ENCODE data around the gene BANP.
"Not testable (repeated sequence)": the region's sequence is repeated elsewhere in the genome, so short reads cannot be mapped to it uniquely, and the experiment has no call there.

Gene BANP

DNA sequence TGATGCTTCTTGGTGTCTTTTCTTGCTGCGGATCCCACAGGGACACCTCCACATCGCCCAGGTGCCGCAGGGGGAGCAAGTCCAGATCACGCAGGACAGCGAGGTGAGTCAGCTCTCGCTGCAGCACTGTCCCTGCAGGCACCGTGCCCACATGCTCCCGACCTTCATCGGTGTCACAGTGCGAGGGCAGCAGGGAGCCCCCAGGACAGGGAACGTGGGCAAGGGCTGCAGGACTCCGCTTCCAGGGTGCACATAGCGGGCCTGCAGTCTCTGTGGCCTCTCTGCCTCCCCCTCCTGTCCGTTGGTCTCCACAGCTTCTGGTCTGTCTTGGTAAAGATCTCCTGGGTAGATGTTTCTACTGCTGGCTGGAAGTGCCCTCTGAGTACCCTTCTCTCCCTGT lies 84.1 kb downstream of the BANP start:
- no peak for DNase-seq

DNA sequence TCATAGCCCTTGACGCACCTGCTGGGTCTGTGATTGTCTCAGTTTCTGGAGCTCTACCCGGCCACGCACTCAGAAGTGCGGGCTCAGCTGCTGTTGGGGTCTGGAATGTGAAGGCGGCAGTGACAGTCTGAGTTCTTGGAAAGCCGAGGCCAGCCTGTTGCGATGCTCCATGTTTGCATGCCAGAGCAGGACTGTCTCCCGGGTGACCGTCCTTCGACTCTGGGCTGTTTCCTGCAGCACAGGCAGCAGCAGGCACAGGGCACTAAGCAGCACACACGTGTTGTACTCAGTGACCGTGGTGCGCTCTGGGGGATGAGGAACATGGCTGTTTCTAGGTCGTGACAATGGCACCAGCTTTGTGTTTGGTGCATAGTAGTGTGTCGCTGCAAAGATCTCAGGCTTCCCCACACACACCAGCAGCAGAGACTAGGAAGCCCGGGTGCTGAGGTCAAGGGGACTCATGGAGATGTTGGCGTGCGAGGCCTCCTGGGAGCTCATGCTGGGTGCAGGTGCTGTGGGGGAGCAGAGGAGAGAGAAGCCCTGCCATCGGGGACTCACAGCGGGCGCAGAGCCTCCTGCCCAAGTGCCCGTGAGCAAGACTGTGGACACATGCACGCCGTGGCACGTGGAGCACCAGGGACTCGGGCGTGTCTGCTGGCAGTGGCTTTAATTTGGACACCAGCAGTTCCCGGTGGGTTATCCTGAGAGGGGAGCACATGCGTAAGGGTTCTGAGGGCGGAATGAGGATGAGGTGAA lies 84.8 kb downstream of the BANP start:
- DNase-seq, result not testable (repeated sequence)

DNA sequence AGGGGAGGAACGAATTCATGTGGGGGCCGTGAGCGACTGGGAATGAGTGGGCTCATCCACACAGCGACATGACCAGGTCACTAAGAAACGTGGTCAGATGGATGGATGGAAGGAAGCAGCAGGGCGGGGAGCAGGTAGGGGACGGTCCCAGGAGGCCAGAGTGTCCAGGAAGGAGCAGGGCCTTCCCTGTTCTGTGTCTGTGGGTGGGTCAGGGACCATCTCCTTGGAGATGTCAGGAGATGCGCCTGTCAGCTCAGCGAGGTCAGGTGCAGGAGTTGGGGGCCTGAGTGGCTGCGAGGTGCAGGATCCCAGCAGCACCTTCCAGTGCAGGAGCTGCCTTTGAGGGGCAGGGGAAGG lies 85.4 kb downstream of the BANP start:
- not testable (repeated sequence) for DNase-seq

DNA sequence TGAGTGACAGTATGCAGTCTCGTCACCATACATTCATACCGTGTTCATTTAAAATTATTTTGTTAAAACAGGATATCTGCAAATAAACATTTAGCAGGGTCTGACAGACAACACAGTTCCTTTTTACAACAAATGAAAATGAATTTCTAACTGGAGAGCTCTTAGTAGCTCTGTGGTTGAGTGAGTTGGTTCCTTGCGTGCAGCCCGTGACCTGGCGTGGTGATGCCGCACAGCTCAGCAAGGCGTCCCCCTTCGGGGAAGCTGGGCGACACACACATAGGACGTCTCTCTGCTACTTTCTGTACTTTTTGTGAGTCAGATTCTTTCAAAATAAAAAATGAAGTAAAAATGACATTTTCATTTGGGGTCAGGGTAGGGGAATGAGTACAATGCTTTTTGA lies 86.1 kb downstream of the BANP start:
- not testable (repeated sequence) for DNase-seq

DNA sequence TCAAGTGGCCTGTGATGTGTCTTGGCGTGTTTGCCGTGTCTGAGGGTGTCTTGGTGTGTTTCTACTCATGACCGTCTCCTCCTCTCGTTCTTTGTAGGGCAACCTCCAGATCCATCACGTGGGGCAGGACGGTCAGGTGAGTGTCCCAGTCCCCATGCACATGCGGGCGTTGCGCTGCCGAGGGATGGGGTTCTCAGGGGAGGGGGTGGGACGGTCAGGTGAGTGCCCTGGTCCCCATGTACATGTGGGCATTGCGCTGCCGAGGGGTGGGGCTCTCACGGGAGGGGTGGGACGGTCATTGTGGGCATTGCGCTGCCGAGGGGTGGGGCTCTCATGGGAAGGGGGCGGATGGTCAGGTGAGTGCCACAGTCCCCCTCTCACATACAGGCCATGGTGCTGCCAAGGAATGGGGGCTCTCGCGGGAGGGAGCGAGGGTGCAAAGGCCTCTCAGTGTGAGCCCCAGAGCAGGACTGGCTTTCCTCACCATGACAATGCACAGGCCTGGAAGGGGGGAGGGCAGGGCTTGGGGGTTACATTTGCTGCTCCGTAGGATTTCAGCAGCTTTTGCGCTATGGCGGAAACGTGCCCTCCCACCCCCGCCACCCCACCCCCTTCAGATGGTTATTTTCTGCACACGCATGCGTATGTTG lies 86.8 kb downstream of the BANP start:
- not testable (repeated sequence) for DNase-seq

DNA sequence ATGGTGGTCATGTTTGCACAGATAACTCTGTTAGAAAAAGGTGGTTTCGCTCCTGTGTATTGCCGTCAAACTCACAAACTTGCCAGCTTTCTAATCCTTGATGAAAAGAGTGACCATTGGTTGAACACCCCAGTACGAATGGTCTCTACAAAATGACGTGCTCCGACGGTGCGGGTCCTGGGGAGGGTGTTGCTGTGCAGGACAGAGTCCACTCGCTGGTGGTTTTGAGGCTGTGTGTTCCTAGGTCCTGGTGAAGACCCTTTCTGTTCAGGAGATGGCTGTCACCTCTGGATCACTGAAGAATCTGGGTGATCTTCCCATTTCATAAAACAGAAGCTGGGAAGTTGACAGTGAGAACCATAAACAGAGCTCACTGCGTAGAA lies 87.3 kb downstream of the BANP start:
- DNase-seq, result not testable (repeated sequence)

DNA sequence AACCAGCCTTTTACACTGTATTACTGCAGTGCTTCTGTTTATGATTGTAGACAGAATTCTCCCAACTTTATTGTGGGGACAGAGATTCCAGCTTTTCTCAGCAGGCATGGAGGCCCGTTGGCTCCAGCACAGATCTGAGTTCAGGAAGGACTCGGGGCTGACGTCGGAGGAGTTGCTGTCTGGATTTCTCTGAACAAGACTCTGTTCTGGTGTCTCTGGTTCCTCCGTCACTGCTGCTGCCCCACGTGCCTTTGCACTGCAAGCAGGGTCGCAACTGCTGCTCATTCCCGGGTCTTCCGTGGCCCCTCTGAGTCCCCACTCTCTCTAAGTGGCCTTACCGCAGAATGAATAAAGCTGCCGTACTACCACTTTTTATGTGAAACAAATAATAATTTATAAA lies 88.4 kb downstream of the BANP start:
- no peak for DNase-seq

DNA sequence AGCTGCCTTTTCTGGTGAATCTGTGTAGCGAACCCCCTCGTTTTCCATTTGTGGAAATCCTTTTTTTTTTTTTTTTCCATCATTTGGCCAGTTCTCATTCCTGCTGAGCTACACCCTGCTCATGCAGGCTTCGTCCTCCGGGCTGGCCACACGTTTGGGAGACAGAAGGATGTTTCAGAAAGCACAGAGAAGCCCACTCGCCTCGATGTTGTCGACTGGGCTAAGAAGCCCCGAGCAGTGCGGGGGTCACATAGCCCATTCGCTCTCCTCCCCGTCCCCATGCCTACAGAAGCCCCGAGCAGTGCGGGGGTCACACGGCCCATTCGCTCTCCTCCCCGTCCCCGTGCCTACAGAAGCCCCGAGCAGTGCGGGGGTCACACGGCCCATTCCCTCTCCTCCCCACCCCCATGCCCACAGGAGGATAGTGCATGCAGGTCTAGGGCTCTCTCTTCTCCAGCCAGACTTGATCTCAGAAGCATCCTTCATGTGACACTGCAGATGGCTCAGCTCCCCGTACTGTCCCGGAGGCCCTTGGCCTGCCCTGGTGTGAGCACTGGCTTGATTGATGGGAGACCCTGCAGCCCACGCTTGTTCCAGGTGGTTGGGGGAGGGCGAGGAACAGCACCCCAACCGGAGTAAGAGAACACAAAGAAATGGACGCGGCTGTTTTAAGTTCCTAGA lies 89.1 kb downstream of the BANP start:
- not testable (repeated sequence) for DNase-seq

DNA sequence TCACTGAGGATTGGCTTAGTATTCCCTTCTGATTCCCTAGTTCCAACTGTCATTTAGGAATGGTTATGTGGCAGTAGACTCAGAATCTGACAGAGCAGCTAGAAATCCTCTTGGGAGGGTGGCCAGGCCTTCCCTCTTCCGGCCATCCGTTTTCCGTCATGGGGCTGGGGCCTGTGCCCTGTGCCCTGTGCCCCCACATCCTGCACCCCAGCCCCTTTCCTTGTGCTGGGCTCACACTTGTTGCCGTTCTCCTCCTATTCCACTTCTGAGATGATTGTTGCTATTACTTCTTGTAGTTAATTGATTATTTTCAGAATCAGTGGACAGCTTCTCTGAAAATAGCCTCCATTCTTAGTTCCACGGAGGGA lies 89.6 kb downstream of the BANP start:
- not testable (repeated sequence) for DNase-seq

DNA sequence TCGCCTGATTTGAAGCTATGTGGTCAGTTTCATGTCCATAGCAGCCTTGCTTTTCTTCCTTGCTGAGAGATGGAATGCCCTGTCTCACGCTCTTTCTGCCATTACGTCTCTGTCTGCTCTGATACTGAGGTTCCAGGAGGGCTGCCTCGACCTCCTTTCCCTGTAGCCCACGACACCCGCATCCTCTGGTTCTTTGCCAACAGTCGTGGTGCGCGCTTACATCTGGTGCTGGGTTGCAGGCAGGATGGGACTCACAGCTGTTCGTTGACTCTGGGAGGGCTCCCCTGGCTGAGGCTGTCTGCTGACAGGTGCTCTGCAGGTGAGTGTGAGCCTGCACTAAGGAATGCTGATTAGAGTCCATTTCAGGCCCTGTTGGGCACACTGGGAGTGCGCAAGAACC lies 90.3 kb downstream of the BANP start:
- DNase-seq, result not testable (repeated sequence)

DNA sequence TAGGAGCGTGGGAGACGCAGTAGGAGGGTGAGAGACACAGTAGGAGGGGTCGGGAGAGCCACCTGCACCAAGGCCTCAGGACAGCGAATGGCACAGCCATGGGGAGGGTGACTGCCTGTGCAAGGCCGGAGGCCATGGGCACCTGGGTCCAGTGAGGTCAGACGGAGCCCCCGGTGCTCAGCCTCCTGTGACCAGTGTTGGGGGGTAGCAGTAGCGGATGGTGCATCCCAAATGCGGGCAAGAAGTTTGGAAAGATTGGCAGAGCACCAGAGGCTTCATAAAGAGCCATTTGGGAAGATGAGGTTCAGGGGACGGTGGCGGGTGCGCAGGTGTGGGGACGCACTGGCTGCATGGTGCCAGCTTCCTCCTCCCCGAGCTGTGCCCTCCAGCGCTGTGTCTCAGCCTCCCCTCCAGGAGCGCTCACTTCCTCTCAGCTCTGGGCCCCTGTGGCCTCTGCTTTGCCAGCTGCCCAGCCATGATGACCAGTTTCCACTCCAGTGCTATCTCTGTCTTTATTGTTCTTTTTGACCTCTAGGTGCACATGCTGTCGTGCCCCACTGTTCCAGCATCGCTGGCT lies 90.8 kb downstream of the BANP start:
- DNase-seq, result not testable (repeated sequence)

DNA sequence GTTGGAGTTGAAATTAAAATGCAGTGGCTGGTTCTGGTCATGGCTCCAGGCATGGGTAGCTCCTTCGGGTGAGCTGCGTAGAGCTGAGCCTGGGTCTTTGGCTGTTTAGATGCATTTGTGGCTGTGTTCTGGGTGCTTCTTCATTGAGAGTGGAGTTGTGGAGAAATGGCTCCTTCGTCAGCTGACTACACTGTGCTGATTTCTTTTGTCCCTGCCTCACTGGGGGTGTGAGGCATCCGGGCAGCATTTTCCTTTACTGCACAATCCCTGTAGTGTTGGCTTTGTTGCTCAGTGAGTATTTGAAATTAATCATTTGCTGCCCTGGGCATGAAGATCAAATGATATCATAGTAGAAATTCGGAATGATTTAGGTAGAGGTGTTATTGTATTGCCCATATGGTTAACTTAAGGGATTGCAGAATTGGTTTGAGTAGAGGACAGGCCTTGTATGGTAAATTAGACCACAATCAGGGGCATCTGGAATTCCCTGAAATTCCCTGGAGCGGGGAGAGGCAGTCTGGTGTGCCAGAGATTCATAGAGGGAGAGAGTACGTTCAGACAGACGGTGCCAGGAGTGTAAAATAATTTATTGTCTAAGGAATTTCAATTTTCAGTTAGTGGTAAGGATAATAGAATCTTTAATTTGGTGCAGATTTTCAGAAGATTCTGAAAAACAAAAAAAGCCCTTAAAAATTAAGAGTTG lies 92.1 kb downstream of the BANP start:
- DNase-seq, result not testable (repeated sequence)

DNA sequence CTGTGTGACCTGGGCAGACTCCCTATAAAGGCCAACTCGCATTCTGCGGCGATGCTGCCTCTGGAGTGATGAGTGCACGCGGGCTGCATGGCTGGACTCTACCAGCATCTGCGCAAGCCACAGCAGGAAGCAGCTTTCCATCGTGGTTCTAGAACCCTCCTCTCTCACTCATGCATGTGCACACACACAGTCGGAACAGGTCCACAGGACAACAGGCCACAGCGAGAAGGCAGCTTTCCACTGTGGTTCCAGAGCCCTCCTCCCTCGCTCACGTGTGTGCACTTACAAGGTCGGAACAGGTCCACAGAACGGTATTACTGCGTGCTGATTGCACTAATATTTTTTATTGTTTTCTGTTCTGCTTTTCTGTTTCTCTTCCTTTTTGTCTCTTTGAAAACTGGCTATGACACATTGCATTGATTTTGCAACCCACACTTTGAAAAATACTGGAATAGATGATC lies 92.9 kb downstream of the BANP start:
- DNase-seq, result not testable (repeated sequence)

DNA sequence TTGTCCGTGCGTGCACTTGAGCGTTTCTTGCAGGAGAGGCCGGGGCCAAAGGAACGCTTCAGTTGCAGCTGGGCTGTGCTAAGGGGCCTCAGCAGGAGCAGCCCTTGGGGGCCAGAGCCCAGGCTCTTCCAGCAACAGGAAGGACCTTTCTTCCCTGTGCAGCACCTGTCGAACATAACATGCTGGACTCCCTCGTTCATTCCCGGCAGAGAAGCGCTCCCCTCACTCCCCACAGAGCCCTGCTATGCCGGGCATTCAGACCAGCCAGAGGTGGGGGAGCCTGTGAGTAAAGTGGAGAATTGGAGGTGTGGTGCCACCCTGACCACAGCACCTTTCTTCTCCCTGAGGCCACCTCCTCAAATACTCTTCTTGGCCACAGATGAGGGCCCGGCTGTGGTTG lies 94.1 kb downstream of the BANP start:
- not testable (repeated sequence) for DNase-seq

DNA sequence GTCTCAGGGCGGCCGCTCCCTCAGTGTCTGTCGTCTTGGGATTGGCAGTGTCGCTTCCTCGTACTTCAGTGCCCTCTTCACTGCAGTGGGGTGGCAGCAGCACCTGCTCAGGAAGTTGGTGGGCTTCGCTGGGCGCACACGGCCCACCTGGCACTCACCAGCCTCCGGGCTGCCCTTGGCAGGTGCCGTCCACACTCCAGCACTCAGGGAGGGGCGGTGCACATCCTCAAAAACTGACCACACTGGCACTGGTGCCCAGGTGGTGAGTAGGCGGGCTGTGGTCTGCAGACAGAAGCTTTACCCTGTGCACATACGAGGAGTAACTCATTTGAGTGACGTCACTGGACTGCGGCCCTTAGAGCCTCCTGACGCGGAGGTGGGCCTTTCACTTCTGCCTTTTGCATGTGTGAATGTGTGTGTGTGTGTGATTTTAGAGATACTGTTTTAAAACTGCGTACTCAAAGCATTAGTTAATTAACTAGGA lies 94.6 kb downstream of the BANP start:
- no peak for DNase-seq

DNA sequence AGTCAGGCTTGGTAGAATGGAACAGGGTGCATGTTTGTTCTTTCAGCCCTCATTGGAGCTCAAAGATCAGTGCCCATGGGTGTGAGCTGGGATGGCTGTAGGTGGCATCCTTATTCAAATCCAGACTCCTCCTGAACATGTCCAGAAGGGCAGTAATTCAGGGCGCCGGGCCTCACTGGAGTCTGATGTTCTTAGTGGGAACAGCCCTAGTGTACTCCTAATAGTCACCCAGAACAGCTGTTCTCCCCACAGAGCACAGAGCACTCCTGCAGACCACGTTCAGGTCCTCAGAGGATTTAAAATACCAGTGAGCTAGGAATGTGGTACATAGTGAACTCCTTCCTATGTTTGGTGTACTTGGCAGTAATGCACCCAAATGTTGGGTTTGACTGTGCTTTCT lies 96.2 kb downstream of the BANP start:
- DNase-seq, result no peak

DNA sequence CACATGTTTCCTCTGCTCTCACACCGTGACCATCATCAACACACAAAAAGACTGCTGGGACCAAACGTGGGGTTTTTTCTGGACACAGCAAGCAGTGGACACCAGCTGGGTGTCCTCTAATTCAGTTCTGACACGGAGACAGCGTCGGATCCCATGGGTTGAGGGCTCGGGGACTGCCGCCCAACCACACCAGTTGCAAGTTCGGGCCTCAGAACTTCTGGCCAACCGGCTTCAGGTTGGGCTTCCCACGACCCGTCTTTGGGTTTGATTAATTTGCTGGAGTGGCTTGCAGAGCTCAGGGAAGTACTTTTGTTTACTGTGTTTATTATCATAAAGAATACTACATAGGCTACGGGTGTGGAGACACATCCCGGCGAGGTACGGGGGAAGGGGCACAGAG lies 97.8 kb downstream of the BANP start:
- DNase-seq, result no peak

DNA sequence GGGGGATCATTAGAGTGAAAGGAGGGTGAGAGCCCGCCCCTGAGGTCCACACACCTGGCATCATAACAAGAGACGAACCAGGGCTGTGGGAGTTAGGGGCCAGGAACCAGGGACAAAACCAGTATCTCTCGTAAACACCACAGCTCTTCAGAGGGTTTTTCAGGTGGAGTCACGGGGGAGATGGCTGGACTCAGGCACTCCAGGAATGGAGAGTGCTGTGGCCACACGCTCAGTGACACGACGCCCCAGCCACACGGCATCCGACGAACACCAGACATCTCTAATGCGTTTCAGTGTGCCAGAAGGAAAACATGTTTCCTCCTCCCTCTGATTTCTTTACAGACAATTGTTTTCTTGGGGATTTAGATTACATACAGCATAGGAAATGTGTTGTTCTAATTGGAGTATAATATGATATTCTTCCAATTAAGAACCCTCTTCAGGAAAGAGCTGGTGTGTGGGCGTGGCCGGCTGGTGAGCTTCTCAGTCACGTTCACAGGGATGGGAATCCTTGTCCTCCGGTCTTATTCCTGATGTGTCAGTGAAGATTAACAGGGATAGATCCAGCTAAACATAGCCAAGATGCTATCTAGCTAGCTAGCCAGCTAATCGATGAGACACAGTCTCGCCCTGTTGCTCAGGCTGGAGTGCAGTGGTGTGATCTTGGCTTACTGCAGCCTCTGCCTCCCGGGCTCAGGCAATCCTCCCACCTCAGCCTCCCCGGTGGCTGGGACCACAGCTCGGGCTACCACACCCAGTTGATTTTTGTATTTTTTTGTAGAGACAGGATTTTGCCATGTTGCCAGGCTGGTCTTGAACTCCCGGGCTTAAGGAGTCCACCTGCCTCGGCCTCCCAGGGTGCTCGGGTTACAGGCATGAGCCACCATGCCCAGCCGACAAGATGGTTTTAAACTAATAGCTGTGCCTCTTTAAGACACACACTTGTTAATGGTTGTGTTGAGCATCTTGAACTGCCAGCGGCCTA lies 98.6 kb downstream of the BANP start:
- DNase-seq, result no peak

DNA sequence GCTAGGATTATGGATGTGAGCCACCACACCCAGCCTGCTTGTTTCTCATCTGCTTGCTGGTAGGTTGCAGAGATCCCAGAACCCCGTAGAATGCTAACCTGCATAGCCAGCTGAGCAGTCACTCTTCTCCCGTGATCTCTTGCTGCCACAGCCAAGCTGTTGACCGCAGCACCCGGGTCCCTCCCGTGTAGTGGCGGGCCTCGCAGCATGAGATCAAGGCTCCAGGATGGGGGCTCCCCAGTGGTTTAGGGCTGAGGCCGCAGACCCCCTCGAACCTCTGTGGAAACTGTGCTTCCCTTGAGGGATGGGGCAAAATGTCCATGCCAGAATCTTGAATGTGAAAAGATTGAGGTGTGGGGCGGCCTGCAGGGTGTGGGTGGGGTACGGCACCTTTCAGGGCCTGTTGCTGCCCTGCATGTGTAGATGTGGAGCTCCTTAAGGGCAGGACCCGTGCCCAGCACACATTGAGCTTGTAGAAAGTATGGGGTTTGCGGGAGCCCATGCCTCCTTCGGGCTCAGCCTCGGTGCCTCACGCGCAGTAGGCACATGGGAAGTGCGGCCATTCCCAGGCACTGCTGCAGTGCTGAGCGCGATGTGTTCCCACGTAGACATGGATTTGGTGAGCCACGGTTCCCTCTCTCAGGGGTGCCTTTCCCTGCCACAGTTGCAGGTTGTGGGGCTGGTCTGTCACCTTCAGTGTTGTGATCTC lies 99.9 kb downstream of the BANP start:
- DNase-seq, result no peak

DNA sequence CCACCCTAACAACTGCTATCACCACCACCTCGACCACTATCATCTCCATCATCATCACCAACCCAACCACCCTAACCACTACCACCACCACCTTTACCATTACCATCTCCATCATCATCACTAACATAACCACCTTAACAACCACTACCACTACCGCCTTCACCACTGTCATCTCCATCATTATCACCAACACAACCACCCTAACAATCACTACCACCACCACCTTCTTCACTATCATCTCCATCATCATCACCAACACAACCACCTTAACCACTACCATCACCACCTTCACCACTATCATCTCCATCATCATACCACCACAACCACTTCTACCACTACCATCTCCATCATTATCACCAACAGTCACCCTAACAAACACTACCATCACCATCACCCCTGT lies 101.4 kb downstream of the BANP start:
- no peak for DNase-seq

DNA sequence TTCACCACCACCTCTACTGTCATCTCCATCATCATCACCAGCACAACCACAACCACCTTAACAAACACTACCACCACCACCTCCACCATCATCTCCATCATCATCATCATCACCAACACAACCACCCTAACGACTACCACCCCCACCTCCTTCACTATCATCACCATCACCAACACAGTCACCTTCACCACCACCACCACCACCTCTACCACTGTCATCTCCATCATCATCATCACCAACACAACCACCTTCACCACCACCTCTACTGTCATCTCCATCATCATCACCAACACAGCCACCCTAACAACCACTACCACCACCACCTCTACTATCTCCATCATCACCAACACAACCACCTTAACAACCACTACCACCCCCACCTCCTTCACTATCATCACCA lies 102.2 kb downstream of the BANP start:
- not testable (repeated sequence) for DNase-seq

Data from activated CD4-positive, alpha-beta T cell treated with anti-CD3 and anti-CD28 coated beads, Interleukin-2, Interleukin-6, amounts not matched to agents 100 ng/mL and 50 ng/mL, durations not matched to agents 16 hours and 8 hours (primary cell).